Measurements from ENCODE around the gene CCNI2.
"Not testable (repeated sequence)": the region's sequence is repeated elsewhere in the genome, so short reads cannot be mapped to it uniquely, and the experiment has no call there.

CCNI2 gene

GRCh38 chr5:132781029-132781428 is 33.8 kb downstream of the CCNI2 start:
- no peak for DNase-seq (ENCODE audit: low read depth)

DNA sequence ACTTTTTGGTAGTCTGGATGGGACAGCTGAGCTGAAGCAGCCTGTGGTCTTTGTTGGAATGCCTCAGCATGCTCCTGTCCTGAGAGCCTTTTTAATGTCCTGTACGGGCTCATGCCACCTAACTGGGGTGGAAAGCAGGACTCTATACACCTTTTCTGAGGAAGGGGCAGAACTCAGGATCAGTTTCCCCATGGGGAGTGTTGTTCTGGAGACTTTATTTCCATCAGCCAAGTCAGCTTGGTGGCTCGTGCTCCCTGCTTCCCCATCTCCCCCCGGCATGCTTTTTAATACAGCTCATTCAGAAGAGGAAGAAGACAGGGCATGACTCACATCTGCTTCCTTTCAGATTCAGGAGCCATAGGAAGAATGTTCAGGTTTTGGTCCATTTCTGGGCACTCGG is 34.9 kb downstream of the CCNI2 start:
- no peak for DNase-seq (ENCODE audit: low read depth)

DNA sequence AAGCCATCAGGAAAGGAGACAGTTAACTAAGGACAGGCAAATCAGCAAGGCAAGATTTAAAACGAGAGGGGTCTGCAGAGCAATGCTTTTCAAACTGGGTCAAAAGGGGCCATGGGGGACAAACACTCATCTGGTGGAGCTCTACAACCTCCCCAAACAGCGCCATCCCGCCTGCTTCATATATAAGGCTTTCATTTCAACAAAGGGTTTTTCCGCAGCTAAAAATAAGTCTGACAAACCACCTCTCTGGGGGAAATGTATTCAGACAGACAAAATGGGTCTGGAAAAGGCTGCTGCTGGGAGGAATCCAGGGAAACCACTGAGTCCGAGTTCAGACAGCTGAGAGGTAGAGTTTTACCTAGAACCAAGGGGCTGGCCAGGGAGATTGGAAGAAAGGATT is 38.1 kb downstream of the CCNI2 start:
- DNase-seq (ENCODE audit: low read depth) = no peak

- DNase-seq (ENCODE audit: low read depth) = no peak
Observed at GRCh38 chr5:132785864-132786263, 38.6 kb downstream of the CCNI2 start.

DNA sequence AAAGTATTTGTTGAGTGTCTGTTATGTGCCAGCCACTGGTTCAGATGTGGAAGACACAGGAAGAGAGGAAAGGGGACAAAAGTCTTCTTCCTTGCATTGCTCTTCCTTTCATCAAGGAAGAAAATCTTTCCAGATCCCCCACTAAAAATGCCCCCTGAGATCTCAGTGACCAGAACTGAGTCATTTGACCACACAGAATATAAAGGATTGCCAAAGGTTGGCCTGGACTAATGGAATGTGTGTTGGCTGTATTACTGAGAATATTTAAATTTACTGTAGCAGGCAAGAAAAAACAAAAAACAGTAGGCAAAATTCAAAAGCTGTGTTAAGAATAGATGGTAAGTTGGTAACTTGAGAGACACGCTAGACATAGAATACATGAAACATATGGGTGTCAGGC is 39.9 kb downstream of the CCNI2 start:
- no peak for DNase-seq (ENCODE audit: low read depth)

- DNase-seq (ENCODE audit: low read depth) = no peak
Observed at GRCh38 chr5:132788508-132788907, 41.3 kb downstream of the CCNI2 start.

- no peak for DNase-seq (ENCODE audit: low read depth)
Observed at GRCh38 chr5:132788990-132789886, 42.0 kb downstream of the CCNI2 start.

DNA sequence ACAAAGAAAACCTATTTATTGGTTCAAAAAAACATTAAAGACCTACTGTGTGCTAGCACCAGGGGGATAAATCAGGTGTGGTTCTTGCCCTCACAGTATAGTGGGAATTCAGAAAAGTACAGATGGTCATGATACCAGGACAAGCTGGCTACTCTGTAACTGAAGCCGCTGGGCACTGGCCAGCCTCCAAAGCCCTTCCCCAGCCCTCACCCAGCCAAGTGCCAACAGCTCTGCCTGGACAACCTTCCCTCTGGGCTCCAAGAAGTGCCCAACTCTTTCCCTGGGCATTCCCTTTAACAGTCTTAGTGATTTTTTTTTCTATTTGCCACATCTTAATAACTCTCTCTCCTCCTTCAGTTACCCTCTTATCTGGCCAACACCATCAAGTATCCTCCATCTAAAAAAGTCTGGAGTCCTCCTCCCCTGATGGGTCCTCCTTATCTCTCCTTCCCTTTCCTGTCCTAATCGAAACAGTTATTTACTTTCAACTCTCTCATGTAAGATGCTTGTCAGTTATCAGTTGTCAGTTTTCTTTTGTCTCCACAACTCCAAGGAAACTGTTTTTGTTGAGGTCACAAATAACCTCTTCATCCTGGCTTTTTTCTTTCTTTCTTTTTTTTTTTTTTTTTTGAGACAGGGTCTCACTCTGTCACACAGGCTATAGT is 43.1 kb downstream of the CCNI2 start:
- no peak for DNase-seq (ENCODE audit: low read depth)

GRCh38 chr5:132791026-132791425 is 43.8 kb downstream of the CCNI2 start:
- DNase-seq (ENCODE audit: low read depth) = no peak

DNA sequence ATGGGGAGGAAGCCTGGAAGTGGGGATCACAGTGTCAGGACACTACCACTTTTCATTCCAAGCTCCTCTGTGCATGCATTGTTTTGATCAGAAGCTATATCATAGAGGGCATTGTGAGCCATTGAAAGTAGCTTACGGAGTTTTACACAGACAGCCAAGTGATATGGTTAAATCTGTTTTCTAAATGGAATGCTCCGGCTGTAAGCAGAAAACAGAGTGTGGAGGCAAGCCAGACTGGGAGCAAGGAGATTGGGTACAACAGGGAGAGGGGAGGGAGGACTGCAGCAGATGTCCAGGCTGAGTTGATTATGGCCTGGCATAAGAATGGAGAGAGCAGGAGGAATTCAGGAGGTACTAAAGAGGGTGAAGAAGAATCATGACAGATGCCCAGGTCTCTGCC is 50.4 kb downstream of the CCNI2 start:
- DNase-seq (ENCODE audit: low read depth) = no peak

DNA sequence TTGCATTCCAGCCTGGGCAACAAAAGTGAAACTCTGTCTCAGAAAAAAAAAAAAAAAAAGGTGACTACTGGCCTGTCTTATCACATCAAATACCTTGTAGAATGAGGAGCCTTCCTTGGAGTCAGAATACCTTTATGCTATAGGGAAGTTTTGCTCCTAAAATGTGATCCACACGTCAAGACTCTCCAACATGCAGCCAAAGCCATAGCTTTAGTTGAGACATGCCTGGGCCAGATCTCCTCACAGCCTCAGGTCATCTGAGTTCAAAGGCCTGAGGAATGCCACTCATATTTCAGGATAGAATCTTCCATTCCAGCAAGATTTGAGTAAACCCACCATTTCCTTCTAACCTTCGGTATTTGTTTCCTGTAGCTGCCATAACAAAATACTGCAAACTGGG is 52.2 kb downstream of the CCNI2 start:
- no peak for DNase-seq (ENCODE audit: low read depth)

DNA sequence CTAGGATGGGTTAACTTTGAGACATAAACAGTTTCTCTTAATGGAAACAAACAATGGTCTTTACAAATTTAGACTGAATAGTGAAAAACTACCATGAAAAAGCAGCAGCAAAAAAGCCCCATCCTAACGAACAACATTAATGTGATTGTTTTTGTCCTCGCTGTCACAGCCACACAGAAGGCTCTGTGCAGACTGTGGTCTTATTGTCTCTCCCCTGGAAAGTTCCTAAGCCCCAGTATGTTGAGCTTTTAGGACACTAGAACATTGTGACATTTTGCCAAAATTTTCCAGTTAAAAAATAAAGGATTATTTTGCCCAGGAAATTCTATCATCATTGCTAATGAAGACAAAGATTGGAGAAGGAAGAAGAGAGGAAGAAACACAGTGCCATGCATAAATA is 53.3 kb downstream of the CCNI2 start:
- DNase-seq (ENCODE audit: low read depth) = no peak

- DNase-seq (ENCODE audit: low read depth) = no peak
Observed at GRCh38 chr5:132802044-132802684, 54.9 kb downstream of the CCNI2 start.

DNA sequence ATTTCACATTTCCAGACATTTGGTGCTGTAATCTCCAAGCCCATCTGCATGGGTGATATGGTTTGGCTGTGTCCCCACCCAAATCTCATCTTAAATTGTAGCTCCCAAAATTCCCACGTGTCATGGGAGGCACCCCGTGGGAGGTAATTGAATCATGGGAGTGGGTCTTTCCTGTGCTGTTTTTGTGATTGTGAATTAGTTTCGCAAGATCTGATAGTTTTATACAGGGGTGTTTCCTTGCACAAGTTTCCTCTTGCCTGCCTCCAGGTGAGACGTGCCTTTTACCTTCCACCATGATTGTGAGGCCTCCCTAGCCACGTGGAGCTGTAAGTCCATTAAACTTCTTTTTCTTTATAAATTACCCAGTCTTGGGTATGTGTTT is 55.5 kb downstream of the CCNI2 start:
- DNase-seq (ENCODE audit: low read depth) = not testable (repeated sequence)
